ENCODE measurements around the gene PCNT. TPM values are rescaled to one million over a fixed set of nuclear protein-coding genes. Genes with fewer than 3 reads are reported as not detected.

PCNT gene
- polyA plus RNA-seq, 1 donor from 2014 or later: 28.2 TPM

DNA sequence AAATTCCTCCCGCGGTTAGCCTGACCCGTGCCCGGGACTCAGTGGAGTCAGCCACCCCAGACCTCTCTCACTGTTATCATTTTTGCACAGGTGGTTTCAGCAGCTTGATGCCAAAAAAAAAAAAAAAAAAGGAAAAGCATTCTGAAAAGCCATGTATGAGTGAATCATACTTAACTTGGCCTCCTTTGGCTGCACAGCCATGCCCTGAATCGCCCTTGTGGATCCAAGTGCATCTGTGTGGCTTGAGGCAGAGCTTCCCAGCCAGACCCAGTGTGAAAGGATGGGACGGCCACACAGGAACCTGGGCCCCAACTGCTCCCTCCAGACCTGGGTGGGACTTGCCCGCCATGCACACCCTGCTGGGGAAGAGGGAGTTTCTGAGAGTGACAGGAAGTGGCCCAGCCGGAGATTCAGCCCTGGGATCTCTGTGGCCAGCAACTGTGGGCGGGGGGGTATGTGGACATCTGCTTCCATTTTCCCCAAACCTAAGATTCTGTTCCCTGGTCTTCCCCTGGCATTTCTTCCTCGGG is 29.2 kb upstream of the PCNT start:
- H2AFZ ChIP-seq (ENCODE audit: low read depth, low read length): no peak overlapping the region
- H3K4me2 ChIP-seq (ENCODE audit: low read length): no peak overlapping the region

DNA sequence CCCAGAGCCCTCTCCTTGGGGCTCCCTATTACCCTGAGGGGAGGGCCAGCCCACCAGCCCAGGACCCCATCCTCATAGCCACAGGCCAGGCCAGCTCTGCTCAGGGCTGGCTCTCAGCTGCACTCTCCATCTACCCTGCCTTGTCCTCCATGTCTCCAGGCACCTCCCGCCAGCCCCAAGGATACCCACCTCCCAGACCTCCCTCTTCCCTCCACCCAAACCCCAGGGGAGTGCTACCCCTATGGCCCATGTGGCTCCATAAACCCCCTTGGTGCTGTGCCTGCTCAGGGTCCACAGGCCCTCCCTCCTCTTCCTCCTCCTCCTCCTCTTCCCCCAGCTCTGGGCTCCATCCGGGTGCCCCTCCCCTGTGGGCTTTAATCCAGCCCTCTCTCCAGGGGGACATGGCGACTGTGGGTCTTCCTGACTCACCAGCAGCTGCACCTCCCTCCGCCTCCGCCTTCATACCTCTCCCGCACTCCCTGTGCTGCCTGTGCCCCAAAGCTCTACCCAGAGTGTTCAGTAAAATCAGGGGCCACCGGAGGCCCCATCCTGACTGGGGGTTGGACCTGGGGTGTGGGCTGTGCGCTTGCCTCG is 28.7 kb upstream of the PCNT start:
- Histone ChIP-seq H3K36me3 (ENCODE audit: insufficient read depth, low read length) (no peaks in the 10 kb centered on the region), H3K4me3 (ENCODE audit: low read length) (no peak overlapping the region), H3K27ac (ENCODE audit: low read length) (no peak overlapping the region), H3K79me2 (replicated peaks; ENCODE audit: insufficient read depth, low read length) (no peaks in the 10 kb centered on the region), H4K20me1 (ENCODE audit: insufficient read depth) (no peaks in the 10 kb centered on the region), H3K27me3 (ENCODE audit: insufficient read depth, low read depth, low read length) (no peaks in the 10 kb centered on the region), H3F3A (ENCODE audit: insufficient read depth, low read length, poor library complexity, severe bottlenecking) (no peaks in the 10 kb centered on the region), H2AFZ (ENCODE audit: low read depth, low read length) (no peak overlapping the region), H3K9ac (ENCODE audit: low read length) (no peak overlapping the region), H3K4me2 (ENCODE audit: low read length) (no peak overlapping the region), H3K9me3 (ENCODE audit: low read length) (no peaks in the 10 kb centered on the region), H3K9me2 (ENCODE audit: insufficient read depth, low read length) (no peaks in the 10 kb centered on the region)
- TF ChIP-seq EZH2 (IDR thresholded peaks at IDR 0.05; ENCODE audit: borderline replicate concordance, insufficient read depth, low read length, poor library complexity, severe bottlenecking): no peak
- no peak for TF ChIP-seq TAF1 (IDR thresholded peaks at IDR 0.05; ENCODE audit: low read depth)
- TF ChIP-seq RAD21 (conservative IDR thresholded peaks at IDR 0.05): no peak
- no peak for TF ChIP-seq POLR2AphosphoS5 (IDR thresholded peaks at IDR 0.05)
- TF ChIP-seq MXI1 (conservative IDR thresholded peaks at IDR 0.05; ENCODE audit: poor library complexity, severe bottlenecking): no peak
- no peak for TF ChIP-seq EP300 (conservative IDR thresholded peaks at IDR 0.05; ENCODE audit: poor library complexity, severe bottlenecking)
- TF ChIP-seq, protein P1, sequence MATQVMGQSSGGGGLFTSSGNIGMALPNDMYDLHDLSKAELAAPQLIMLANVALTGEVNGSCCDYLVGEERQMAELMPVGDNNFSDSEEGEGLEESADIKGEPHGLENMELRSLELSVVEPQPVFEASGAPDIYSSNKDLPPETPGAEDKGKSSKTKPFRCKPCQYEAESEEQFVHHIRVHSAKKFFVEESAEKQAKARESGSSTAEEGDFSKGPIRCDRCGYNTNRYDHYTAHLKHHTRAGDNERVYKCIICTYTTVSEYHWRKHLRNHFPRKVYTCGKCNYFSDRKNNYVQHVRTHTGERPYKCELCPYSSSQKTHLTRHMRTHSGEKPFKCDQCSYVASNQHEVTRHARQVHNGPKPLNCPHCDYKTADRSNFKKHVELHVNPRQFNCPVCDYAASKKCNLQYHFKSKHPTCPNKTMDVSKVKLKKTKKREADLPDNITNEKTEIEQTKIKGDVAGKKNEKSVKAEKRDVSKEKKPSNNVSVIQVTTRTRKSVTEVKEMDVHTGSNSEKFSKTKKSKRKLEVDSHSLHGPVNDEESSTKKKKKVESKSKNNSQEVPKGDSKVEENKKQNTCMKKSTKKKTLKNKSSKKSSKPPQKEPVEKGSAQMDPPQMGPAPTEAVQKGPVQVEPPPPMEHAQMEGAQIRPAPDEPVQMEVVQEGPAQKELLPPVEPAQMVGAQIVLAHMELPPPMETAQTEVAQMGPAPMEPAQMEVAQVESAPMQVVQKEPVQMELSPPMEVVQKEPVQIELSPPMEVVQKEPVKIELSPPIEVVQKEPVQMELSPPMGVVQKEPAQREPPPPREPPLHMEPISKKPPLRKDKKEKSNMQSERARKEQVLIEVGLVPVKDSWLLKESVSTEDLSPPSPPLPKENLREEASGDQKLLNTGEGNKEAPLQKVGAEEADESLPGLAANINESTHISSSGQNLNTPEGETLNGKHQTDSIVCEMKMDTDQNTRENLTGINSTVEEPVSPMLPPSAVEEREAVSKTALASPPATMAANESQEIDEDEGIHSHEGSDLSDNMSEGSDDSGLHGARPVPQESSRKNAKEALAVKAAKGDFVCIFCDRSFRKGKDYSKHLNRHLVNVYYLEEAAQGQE (IDR thresholded peaks at IDR 0.05; ENCODE audit: borderline replicate concordance): no peak
- no peak for TF ChIP-seq SMC3 (conservative IDR thresholded peaks at IDR 0.05; ENCODE audit: poor library complexity)
- TF ChIP-seq, protein P2, sequence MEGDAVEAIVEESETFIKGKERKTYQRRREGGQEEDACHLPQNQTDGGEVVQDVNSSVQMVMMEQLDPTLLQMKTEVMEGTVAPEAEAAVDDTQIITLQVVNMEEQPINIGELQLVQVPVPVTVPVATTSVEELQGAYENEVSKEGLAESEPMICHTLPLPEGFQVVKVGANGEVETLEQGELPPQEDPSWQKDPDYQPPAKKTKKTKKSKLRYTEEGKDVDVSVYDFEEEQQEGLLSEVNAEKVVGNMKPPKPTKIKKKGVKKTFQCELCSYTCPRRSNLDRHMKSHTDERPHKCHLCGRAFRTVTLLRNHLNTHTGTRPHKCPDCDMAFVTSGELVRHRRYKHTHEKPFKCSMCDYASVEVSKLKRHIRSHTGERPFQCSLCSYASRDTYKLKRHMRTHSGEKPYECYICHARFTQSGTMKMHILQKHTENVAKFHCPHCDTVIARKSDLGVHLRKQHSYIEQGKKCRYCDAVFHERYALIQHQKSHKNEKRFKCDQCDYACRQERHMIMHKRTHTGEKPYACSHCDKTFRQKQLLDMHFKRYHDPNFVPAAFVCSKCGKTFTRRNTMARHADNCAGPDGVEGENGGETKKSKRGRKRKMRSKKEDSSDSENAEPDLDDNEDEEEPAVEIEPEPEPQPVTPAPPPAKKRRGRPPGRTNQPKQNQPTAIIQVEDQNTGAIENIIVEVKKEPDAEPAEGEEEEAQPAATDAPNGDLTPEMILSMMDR (IDR thresholded peaks at IDR 0.05; ENCODE audit: poor library complexity, severe bottlenecking): no peak

More for the DNA sequence above, 29.2 kb upstream of the PCNT start:
- Histone ChIP-seq H3K9me2 (ENCODE audit: insufficient read depth, low read length) (no peaks in the 10 kb centered on the region), H3K4me3 (ENCODE audit: low read length) (no peak overlapping the region), H3K27me3 (ENCODE audit: insufficient read depth, low read depth, low read length) (no peaks in the 10 kb centered on the region), H3F3A (ENCODE audit: insufficient read depth, low read length, poor library complexity, severe bottlenecking) (no peaks in the 10 kb centered on the region), H3K9me3 (ENCODE audit: low read length) (no peaks in the 10 kb centered on the region), H3K79me2 (replicated peaks; ENCODE audit: insufficient read depth, low read length) (no peaks in the 10 kb centered on the region), H3K36me3 (ENCODE audit: insufficient read depth, low read length) (no peaks in the 10 kb centered on the region), H3K9ac (ENCODE audit: low read length) (no peak overlapping the region), H3K27ac (ENCODE audit: low read length) (no peak overlapping the region), H4K20me1 (ENCODE audit: insufficient read depth) (no peaks in the 10 kb centered on the region)
- no peak for TF ChIP-seq SMC3 (conservative IDR thresholded peaks at IDR 0.05; ENCODE audit: poor library complexity)
- no peak for TF ChIP-seq TAF1 (IDR thresholded peaks at IDR 0.05; ENCODE audit: low read depth)
- TF ChIP-seq EZH2 (IDR thresholded peaks at IDR 0.05; ENCODE audit: borderline replicate concordance, insufficient read depth, low read length, poor library complexity, severe bottlenecking): no peak
- no peak for TF ChIP-seq RAD21 (conservative IDR thresholded peaks at IDR 0.05)
- TF ChIP-seq, protein P1 (IDR thresholded peaks at IDR 0.05; ENCODE audit: borderline replicate concordance): no peak
- no peak for TF ChIP-seq MXI1 (conservative IDR thresholded peaks at IDR 0.05; ENCODE audit: poor library complexity, severe bottlenecking)
- TF ChIP-seq EP300 (conservative IDR thresholded peaks at IDR 0.05; ENCODE audit: poor library complexity, severe bottlenecking): no peak
- TF ChIP-seq POLR2AphosphoS5 (IDR thresholded peaks at IDR 0.05): no peak
